Stimulated activated CD4-positive, alpha-beta T cell treated with anti-CD3 and anti-CD28 coated beads, Interleukin-12 subunit alpha, Interleukin-12 subunit beta, amount 100 ng/mL, for 24 hours (primary cell): ENCODE results near the gene CSNK1D.

ENCODE experiments used
- DNase-seq, 2 experiments: peaks; one replicate each; pipeline ENCODE4 v3.0.0-alpha.2; 2020; ENCODE audit warnings: low read depth in 2 of 2

Gene CSNK1D

GRCh38 chr17:82310877-82311276 is 37.4 kb upstream of the CSNK1D start:
- DNase-seq: no peak

GRCh38 chr17:82309656-82310570 is 36.4 kb upstream of the CSNK1D start:
- DNase-seq: no peak

- no peak for DNase-seq
Measured at GRCh38 chr17:82305727-82306300, 32.3 kb upstream of the CSNK1D start.

GRCh38 chr17:82304826-82305726 is 31.6 kb upstream of the CSNK1D start:
- DNase-seq: no peak

GRCh38 chr17:82303944-82304808 is 30.7 kb upstream of the CSNK1D start:
- no peak for DNase-seq

- no peak for DNase-seq
Measured at GRCh38 chr17:82302991-82303943, 29.8 kb upstream of the CSNK1D start.

GRCh38 chr17:82302568-82302963 is 29.1 kb upstream of the CSNK1D start:
- no peak for DNase-seq

- DNase-seq: no peak
Measured at GRCh38 chr17:82301916-82302567, 28.5 kb upstream of the CSNK1D start.

- no peak for DNase-seq
Measured at GRCh38 chr17:82301300-82301915, 27.9 kb upstream of the CSNK1D start.

GRCh38 chr17:82300707-82301270 is 27.3 kb upstream of the CSNK1D start:
- DNase-seq: peak in 1 of 2 experiments; percentile 68

- DNase-seq: no peak
Measured at GRCh38 chr17:82300228-82300627, 26.7 kb upstream of the CSNK1D start.

- no peak for DNase-seq
Measured at GRCh38 chr17:82299452-82299851, 26.0 kb upstream of the CSNK1D start.

- DNase-seq: no peak
Measured at GRCh38 chr17:82298538-82299421, 25.3 kb upstream of the CSNK1D start.

GRCh38 chr17:82297714-82298537 is 24.4 kb upstream of the CSNK1D start:
- DNase-seq: peak; percentile 81 to 87

- peak; percentile 72 to 88 for DNase-seq
Measured at GRCh38 chr17:82297280-82297713, 23.8 kb upstream of the CSNK1D start.

GRCh38 chr17:82296511-82297279 is 23.2 kb upstream of the CSNK1D start:
- DNase-seq: no peak
